RWPE2 (cell line): ENCODE data around the gene SATB2.

Experiments used
- ATAC-seq: fragments of 200-7000 bp; cut with Tn5 transposase; 3 replicates; pipeline ENCODE4 v1.9.1; 2021; ENCODE audit warnings: low read depth
- DNase-seq: peaks from one replicate; pipeline ENCODE4 v3.0.0-alpha.2; 2020; ENCODE audit warnings: low spot score
- H3K27ac ChIP-seq: fragments of 450-650 bp; 2 replicates; pipeline ENCODE4 v1.5.1; 2017; ENCODE audit warnings: mild to moderate bottlenecking; ENCODE audit not compliant: poor library complexity, severe bottlenecking
- H3K27me3 ChIP-seq: fragments of 250-450 bp; sonication (Bioruptor Pico); 2 replicates; pipeline ENCODE4 v1.5.1; 2021; ENCODE audit warnings: mild to moderate bottlenecking, moderate library complexity; ENCODE audit not compliant: insufficient read depth, poor library complexity, severe bottlenecking
- H3K36me3 ChIP-seq: fragments of 250-450 bp; sonication (Bioruptor Pico); 2 replicates; pipeline ENCODE4 v1.5.1; 2020; ENCODE audit warnings: low read depth, mild to moderate bottlenecking, moderate library complexity
- H3K4me1 ChIP-seq: fragments of 250-450 bp; sonication (Bioruptor Pico); 2 replicates; pipeline ENCODE4 v1.5.1; 2021; ENCODE audit warnings: mild to moderate bottlenecking, moderate library complexity; ENCODE audit not compliant: insufficient read depth, poor library complexity, severe bottlenecking
- H3K4me3 ChIP-seq: fragments of 250-450 bp; sonication (Bioruptor Pico); 2 replicates; pipeline ENCODE4 v1.5.1; 2021; ENCODE audit warnings: mild to moderate bottlenecking, moderate library complexity; ENCODE audit not compliant: severe bottlenecking
- H3K9me3 ChIP-seq: fragments of 250-450 bp; sonication (Bioruptor Pico); 2 replicates; pipeline ENCODE4 v1.5.1; 2021; ENCODE audit warnings: mild to moderate bottlenecking, moderate library complexity; ENCODE audit not compliant: severe bottlenecking
- CTCF ChIP-seq: fragments of 450-650 bp; IDR thresholded peaks from one replicate; pipeline ENCODE4 v1.5.1; 2017; ENCODE audit warnings: mild to moderate bottlenecking, moderate library complexity; ENCODE audit not compliant: poor library complexity, severe bottlenecking

The SATB2 gene

GRCh38 chr2:199444749-199445148, 13.0 kb downstream of the SATB2 start:
- Histone ChIP-seq H3K27ac (no peak overlapping the region), H3K36me3 (peaks cover under 1% of the 10 kb centered on the region; the same call in 1 of the 2 replicates), H3K4me1 (no peaks in the 10 kb centered on the region), H3K9me3 (no peaks in the 10 kb centered on the region), H3K27me3 (no peaks in the 10 kb centered on the region), H3K4me3 (no peak overlapping the region)
- ATAC-seq (no peak), DNase-seq (no peak)
- no peak for TF ChIP-seq CTCF

GRCh38 chr2:199443589-199444130, 14.1 kb downstream of the SATB2 start:
- no peaks in the 10 kb centered on the region; the same call in 1 of the 2 replicates for H3K36me3 ChIP-seq
- TF ChIP-seq CTCF, result no peak
- no peak overlapping the region for H3K4me3 ChIP-seq
- H3K27me3 ChIP-seq, result no peaks in the 10 kb centered on the region
- no peak overlapping the region for H3K27ac ChIP-seq
- no peaks in the 10 kb centered on the region for H3K4me1 ChIP-seq
- ATAC-seq (peak; percentile 44; the same call in 1 of the 3 replicates), DNase-seq (no peak)
- H3K9me3 ChIP-seq, result no peaks in the 10 kb centered on the region

GRCh38 chr2:199442173-199442572, 15.6 kb downstream of the SATB2 start:
- no peaks in the 10 kb centered on the region for H3K27me3 ChIP-seq
- TF ChIP-seq CTCF, result no peak
- no peak for ATAC-seq
- H3K9me3 ChIP-seq, result no peaks in the 10 kb centered on the region
- H3K4me3 ChIP-seq, result no peak overlapping the region
- DNase-seq, result no peak
- no peaks in the 10 kb centered on the region for H3K4me1 ChIP-seq
- no peaks in the 10 kb centered on the region; the same call in 1 of the 2 replicates for H3K36me3 ChIP-seq
- H3K27ac ChIP-seq, result no peak overlapping the region

- Histone ChIP-seq H3K27ac (no peak overlapping the region), H3K9me3 (no peaks in the 10 kb centered on the region), H3K27me3 (no peaks in the 10 kb centered on the region), H3K4me3 (no peak overlapping the region), H3K4me1 (no peaks in the 10 kb centered on the region), H3K36me3 (no peaks in the 10 kb centered on the region; the same call in 1 of the 2 replicates)
- DNase-seq (no peak), ATAC-seq (no peak)
- TF ChIP-seq CTCF, result no peak
Observed at GRCh38 chr2:199441759-199442158, 16.0 kb downstream of the SATB2 start.

GRCh38 chr2:199440118-199440517, 17.6 kb downstream of the SATB2 start:
- ATAC-seq (no peak), DNase-seq (no peak)
- no peaks in the 10 kb centered on the region for H3K27me3 ChIP-seq
- no peaks in the 10 kb centered on the region; the same call in 1 of the 2 replicates for H3K36me3 ChIP-seq
- H3K4me3 ChIP-seq, result no peak overlapping the region
- no peaks in the 10 kb centered on the region for H3K9me3 ChIP-seq
- no peak overlapping the region for H3K27ac ChIP-seq
- H3K4me1 ChIP-seq, result no peaks in the 10 kb centered on the region
- no peak for TF ChIP-seq CTCF
